Stimulated activated CD4-positive, alpha-beta T cell treated with anti-CD3 and anti-CD28 coated beads, Interleukin-15, amount 100 ng/mL, for 24 hours (primary cell): ENCODE results near the gene FGF11.
"Not testable (repeated sequence)": the region's sequence is repeated elsewhere in the genome, so short reads cannot be mapped to it uniquely, and the experiment has no call there.

Experiments
- DNase-seq: peaks from one replicate; pipeline ENCODE4 v3.0.0-alpha.2; 2020

Gene FGF11

GRCh38 chr17:7464081-7464480 is 24.8 kb downstream of the FGF11 start:
- DNase-seq: no peak

- no peak for DNase-seq
Measured at GRCh38 chr17:7465597-7466275, 26.4 kb downstream of the FGF11 start.

GRCh38 chr17:7466318-7466638 is 27.0 kb downstream of the FGF11 start:
- no peak for DNase-seq

- no peak for DNase-seq
Measured at GRCh38 chr17:7466639-7467341, 27.5 kb downstream of the FGF11 start.

GRCh38 chr17:7467498-7467897 is 28.2 kb downstream of the FGF11 start:
- no peak for DNase-seq

- DNase-seq: no peak
Measured at GRCh38 chr17:7468290-7468689, 29.0 kb downstream of the FGF11 start.

GRCh38 chr17:7468804-7469389 is 29.6 kb downstream of the FGF11 start:
- no peak for DNase-seq

GRCh38 chr17:7469843-7470242 is 30.5 kb downstream of the FGF11 start:
- DNase-seq: not testable (repeated sequence)

GRCh38 chr17:7470457-7470973 is 31.2 kb downstream of the FGF11 start:
- not testable (repeated sequence) for DNase-seq

GRCh38 chr17:7471729-7472128 is 32.4 kb downstream of the FGF11 start:
- DNase-seq: no peak

GRCh38 chr17:7474767-7475166 is 35.5 kb downstream of the FGF11 start:
- DNase-seq: not testable (repeated sequence)

- DNase-seq: no peak
Measured at GRCh38 chr17:7475764-7476422, 36.6 kb downstream of the FGF11 start.

- no peak for DNase-seq
Measured at GRCh38 chr17:7476494-7476893, 37.2 kb downstream of the FGF11 start.

- DNase-seq: no peak
Measured at GRCh38 chr17:7476951-7477350, 37.6 kb downstream of the FGF11 start.

GRCh38 chr17:7477392-7478275 is 38.3 kb downstream of the FGF11 start:
- DNase-seq: peak; percentile 45

- DNase-seq: peak; percentile 70
Measured at GRCh38 chr17:7478276-7479212, 39.2 kb downstream of the FGF11 start.

- DNase-seq: peak; percentile 64
Measured at GRCh38 chr17:7479213-7480088, 40.1 kb downstream of the FGF11 start, which contains the start of gene ZBTB4. Gene ZBTB4 (minus strand): TSS chr17:7479631. CDS start chr17:7466801, 12,830 bp downstream.

GRCh38 chr17:7480089-7480384 is 40.7 kb downstream of the FGF11 start:
- no peak for DNase-seq

GRCh38 chr17:7481275-7481674 is 42.0 kb downstream of the FGF11 start, which contains the start of gene SLC35G6:
Gene SLC35G6 (plus strand): TSS chr17:7481446. CDS start chr17:7481517, 71 bp downstream.
- DNase-seq: not testable (repeated sequence)
